ENCODE data around the gene ASPG. TPM values are rescaled to one million over a fixed set of nuclear protein-coding genes. Genes with fewer than 3 reads are reported as not detected.

ASPG gene
- total and polyA plus RNA-seq, 3 donors from 2014 or later: 2.7 to 3.7 (median 3.3) TPM

DNA sequence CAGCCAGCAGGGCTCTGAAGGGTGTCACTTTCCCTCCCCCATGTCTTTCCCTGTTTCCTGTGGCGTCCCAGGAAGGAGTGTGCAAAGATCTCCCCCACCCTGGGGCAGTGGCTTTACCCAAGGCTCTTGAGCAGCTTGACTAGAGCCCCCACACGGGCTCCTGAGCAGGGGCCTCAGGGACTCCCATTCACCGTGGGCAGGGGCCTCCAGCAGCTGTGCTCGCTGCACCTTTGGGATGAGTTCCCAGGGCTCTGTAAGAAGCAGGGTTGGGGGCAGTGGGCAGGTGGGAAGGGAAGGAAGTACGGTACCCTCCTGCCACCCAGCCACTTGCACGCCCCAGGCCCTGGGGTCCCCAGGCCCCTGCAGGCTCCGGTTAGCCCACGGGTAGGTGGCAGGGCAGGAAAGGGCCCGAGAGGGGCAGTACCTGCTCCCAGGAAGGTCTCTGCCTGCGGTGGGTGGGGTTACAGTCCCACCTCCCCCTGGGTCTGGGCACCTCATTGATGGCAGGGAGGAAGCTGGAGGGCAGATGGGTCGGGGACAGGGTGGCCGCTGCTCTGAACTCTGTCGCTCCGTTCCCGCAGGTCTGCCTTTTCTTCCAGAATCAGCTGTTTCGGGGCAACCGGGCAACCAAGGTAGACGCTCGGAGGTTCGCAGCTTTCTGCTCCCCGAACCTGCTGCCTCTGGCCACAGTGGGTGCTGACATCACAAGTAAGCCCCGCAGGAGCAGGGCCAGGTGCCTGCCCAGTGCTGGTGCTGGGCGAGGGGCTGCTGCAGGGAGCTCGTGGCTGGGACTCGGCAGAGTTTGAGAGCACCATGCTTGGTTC is 13.0 kb downstream of the ASPG start:
- H3K4me1 ChIP-seq: no peaks in the 10 kb centered on the region
- DNase-seq: no peak
- H3K9me3 ChIP-seq: no peaks in the 10 kb centered on the region
- H3K27ac ChIP-seq: no peak overlapping the region
- intact Hi-C loops (cut with DNase I; ENCODE audit: low total_unique reads): no loop called here
- no peaks in the 10 kb centered on the region for H3K27me3 ChIP-seq
- no peaks in the 10 kb centered on the region for H3K36me3 ChIP-seq (ENCODE audit: low read depth, missing control alignments)
- TF ChIP-seq, protein P1, sequence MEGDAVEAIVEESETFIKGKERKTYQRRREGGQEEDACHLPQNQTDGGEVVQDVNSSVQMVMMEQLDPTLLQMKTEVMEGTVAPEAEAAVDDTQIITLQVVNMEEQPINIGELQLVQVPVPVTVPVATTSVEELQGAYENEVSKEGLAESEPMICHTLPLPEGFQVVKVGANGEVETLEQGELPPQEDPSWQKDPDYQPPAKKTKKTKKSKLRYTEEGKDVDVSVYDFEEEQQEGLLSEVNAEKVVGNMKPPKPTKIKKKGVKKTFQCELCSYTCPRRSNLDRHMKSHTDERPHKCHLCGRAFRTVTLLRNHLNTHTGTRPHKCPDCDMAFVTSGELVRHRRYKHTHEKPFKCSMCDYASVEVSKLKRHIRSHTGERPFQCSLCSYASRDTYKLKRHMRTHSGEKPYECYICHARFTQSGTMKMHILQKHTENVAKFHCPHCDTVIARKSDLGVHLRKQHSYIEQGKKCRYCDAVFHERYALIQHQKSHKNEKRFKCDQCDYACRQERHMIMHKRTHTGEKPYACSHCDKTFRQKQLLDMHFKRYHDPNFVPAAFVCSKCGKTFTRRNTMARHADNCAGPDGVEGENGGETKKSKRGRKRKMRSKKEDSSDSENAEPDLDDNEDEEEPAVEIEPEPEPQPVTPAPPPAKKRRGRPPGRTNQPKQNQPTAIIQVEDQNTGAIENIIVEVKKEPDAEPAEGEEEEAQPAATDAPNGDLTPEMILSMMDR (IDR thresholded peaks at IDR 0.05): no peak
- no peak for TF ChIP-seq POLR2A (IDR thresholded peaks at IDR 0.05)
- no peak overlapping the region for H3K4me3 ChIP-seq
- 84 to 92% methylated on average over 9 to 25 of the region's 25 CpGs for WGBS, 2 donors

DNA sequence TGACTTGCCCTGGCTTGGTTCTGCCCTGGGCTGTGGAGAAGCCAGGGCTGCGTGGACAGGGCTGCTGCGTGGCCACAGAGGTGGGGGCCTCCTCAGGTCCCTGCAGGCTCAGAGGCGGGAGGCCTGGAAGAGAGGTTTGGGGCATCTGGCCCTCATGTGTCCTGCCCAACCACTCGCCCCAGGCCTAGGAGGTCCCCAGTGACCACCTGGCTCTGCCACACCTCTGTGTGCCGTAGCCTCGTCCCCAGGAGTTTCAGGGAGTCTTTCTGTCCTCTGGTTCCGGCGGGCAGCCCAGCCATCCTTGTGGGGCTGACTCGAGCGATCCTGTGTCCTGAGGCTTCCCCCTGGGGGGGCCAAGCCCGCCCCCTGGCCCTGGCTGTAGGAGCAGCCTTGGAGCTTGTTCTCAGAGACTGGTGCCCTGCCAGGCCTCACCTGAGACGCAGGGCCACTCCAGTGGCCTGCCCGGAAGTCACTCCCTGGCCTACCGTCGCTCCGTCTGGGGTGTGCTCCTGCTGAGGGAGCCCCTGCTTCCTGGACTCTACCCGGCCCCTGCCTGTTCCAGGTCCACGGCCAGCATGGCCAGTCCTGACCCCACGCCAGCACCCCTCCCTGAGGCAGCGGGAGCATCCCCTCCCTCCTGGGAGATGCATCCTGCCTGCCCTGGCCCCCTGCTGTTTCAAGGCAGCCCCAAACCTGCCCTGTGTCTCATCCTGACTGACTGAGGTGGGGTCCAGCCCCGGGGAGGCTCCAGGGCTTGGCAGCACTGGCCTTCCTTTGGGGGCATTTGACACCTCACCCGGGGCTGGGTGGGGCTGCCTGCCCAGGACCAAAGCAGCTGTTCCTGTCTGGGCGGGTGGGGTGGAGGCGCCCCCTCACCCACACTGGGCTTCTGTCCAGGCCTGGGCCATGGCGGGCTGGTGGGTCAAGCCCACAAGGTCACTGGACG is 13.9 kb downstream of the ASPG start:
- intact Hi-C loops (cut with DNase I; ENCODE audit: low total_unique reads): no loop called here
- no peak overlapping the region for H3K27ac ChIP-seq
- no peak overlapping the region for H3K4me3 ChIP-seq
- DNase-seq: no peak
- no peaks in the 10 kb centered on the region for H3K36me3 ChIP-seq (ENCODE audit: low read depth, missing control alignments)
- no peaks in the 10 kb centered on the region for H3K9me3 ChIP-seq
- TF ChIP-seq, protein P1 (IDR thresholded peaks at IDR 0.05): no peak
- TF ChIP-seq POLR2A (IDR thresholded peaks at IDR 0.05): no peak
- H3K4me1 ChIP-seq: no peaks in the 10 kb centered on the region
- no peaks in the 10 kb centered on the region for H3K27me3 ChIP-seq
- 80 to 84% methylated on average over 1 to 25 of the region's 26 CpGs for WGBS, 2 donors

- Histone ChIP-seq H3K4me3 (no peak overlapping the region), H3K4me1 (no peaks in the 10 kb centered on the region), H3K27ac (no peak overlapping the region), H3K36me3 (ENCODE audit: low read depth, missing control alignments) (no peaks in the 10 kb centered on the region), H3K9me3 (no peaks in the 10 kb centered on the region), H3K27me3 (no peaks in the 10 kb centered on the region)
- no peak for DNase-seq
- WGBS, 2 donors: 72 to 77% methylated on average over 5 to 17 of the region's 23 CpGs
- intact Hi-C loops (cut with DNase I; ENCODE audit: low total_unique reads): no loop called here
- TF ChIP-seq, protein P1 (IDR thresholded peaks at IDR 0.05): no peak
Measured at GRCh38 chr14:104100171-104101085, 14.9 kb downstream of the ASPG start.

- intact Hi-C loops (cut with DNase I; ENCODE audit: low total_unique reads): no loop called here
Measured at GRCh38 chr14:104101086-104101621, 15.7 kb downstream of the ASPG start.

More at GRCh38 chr14:104101086-104101621, 15.7 kb downstream of the ASPG start:
- Histone ChIP-seq H3K4me1 (no peaks in the 10 kb centered on the region), H3K36me3 (ENCODE audit: low read depth, missing control alignments) (no peaks in the 10 kb centered on the region), H3K27me3 (no peaks in the 10 kb centered on the region), H3K4me3 (no peak overlapping the region), H3K27ac (no peak overlapping the region), H3K9me3 (no peaks in the 10 kb centered on the region)
- WGBS, 2 donors: 84% methylated on average over 16 of the region's 16 CpGs; no CpG with 5 or more reads in 1 of the 2 donors
- TF ChIP-seq POLR2A (IDR thresholded peaks at IDR 0.05): no peak
- TF ChIP-seq, protein P1 (IDR thresholded peaks at IDR 0.05): no peak
- no peak for DNase-seq

Measured in testis (tissue), 3 donors.